Occipital lobe (tissue), 2 donors: Measurements from ENCODE around the gene KCNF1. TPM values are rescaled to one million over a fixed set of nuclear protein-coding genes. Genes with fewer than 3 reads are reported as not detected.

Experiments
- DNase-seq: peaks from one replicate; lab custom pipeline; 2025; lab: John Stamatoyannopoulos, UW
- total RNA-seq: library from RNA; depleted of rRNA; stranded (reverse); fragments of >200 nt; gene quantifications from one replicate; pipeline ENCODE4 v1.2.3, GENCODE V29; 2014

Gene KCNF1
- total RNA-seq, 1 donor from 2014 or later = 13.3 TPM

DNA sequence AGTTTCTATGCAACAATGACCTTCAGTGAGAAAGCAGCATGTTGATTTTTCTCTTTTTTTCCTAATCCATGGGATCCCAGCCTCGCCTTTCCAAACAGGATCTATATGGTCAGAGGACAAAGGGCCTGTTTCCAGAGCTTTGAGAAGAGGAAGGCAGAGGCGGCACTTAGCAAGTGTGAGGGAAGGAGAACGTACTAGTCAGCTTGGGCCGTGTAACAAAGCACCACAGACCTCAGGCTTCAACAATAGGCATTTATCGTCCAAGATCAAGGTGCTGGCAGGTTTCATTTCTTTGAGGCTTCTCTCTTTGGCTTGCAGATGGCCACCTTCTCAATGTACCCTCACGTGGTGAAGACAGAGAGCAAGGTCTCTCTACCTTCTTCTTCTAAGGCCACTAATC, 7.3 kb upstream of the KCNF1 start:
- DNase-seq = no peak

DNA sequence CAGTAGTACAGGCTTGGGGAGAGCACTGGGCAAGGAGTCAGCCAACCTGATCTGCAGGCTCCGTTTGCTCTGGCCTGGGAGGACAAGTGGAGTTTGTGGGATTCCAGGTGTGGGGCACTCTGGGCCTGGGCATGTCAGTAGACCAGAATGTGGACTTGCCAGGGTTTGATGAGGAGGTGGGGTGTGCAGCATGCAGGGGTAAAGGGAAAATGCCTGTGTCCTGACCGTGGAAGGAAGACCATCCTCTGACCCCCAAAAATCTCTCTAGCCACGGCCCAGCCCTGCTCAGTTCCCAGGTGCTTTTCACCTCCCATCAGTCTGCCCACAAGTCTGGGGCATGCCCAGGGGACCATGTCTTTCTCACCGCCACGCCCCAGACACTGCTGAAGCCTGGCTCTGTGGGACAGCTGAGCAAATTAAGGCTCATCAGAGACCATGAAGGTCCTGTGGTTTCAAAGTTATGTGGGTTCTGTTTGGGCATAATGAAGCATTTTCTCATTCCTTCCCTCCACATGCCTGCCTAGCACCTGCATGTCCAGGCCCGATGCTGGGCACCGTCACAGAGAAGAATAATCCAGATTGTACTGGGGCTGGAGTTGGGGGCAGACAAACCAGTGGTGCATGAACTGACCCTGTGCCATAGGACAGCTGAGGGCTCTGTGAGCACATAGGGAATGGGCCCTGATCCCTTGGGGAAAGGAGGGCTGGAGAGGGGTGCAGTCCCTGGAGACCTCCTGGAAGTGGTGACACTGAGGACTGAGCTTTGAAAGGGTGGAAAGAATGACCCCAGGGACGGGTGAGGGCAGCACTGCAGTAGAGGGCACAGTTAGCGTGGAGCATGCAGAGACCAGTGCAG, 6.5 kb upstream of the KCNF1 start:
- DNase-seq = no peak

GRCh38 chr2:10905862-10906143, 5.9 kb upstream of the KCNF1 start:
- DNase-seq = no peak

DNA sequence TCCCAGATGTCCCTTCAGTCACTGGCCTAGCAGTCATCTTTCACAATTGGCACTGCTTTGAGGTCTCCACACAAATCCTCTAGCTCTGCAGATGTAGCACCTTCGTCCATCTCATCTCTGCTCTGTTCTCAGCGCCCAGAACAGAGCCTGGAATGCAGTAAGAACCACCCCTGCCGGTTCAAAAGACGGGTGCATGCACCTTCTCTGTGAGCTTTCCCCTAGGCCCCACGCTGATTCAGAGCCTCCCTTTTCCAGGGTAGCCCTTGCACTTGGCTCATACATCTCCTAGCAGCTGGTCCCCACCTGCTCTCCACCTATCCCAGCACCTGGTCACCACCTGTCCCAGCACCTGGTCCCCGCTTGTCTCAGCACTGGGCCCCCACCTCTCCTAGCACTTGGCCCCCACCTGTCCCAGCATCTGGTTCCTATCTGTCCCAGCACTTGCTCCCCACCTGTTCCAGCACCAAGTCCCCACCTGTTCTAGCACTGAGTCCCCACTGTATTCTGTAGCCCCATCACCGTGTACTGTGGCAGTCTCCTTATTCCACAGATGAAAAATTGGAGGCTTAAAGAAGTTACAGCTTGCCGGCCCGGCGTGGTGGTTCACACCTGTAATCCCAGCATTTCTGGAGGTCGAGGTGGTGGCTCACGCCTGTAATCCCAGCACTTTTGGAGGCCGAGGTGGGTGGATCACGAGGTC, 4.7 kb upstream of the KCNF1 start:
- DNase-seq = no peak

GRCh38 chr2:10908195-10908594, 3.5 kb upstream of the KCNF1 start:
- DNase-seq = no peak

DNA sequence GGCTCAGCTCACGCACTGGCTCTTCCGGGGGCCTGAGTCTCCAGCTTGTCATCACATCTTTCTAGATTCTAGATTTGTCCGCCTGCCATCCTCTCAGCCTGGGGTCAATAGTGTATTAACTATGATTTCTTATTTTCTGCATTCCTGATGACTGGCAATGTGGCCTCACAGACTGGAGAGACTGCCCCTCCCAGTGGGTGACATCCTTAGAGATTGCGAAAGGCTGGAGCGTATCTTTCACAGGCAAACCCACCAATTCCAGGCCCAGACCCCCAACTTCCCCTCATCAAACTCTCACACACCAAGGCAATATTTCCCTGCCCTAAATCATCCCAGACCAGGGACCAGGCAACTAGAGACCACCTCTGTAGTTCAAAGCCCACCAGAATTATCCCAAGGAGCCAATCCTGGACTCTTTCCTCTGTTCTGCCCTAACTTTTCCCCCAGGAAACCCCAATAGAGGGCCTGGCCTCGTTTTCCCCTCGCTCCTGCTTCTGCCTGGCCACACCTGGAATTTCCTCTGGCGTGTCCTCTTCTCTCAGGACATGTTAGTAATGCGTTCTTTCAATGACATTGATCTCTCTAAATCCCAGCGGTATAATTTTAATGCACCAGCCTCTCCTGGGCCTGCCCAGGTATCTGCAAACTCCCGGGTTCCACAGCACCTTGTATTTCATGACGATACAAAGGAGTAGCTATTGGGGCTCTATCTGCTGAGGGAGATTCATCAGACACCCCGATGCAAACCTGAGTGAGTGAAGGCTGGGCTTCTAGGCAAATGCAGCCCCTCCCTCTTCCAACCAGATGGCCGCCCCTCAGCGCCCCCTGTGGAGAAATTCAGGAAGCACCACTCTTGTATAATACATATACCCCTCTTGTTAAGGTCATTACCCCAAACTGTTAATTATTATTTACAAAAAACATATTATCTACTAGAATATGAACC, 2.4 kb upstream of the KCNF1 start:
- DNase-seq = no peak

DNA sequence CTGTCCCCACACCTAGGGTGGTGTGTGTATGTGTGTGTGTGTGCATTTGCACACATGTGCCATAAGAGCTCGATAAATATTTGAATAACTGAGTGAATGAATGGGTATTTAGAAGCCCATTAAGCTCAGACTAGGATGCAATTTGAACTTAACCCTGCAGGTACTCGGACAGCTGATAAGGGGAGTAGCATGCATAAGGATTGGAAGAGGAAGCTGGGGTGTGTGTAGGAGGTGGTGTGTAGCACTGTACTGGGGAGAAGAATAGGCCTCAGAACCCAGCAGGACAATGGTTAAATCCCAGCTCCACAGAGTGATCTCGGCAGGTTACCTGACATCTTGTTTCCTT, 1.8 kb upstream of the KCNF1 start:
- DNase-seq = no peak

DNA sequence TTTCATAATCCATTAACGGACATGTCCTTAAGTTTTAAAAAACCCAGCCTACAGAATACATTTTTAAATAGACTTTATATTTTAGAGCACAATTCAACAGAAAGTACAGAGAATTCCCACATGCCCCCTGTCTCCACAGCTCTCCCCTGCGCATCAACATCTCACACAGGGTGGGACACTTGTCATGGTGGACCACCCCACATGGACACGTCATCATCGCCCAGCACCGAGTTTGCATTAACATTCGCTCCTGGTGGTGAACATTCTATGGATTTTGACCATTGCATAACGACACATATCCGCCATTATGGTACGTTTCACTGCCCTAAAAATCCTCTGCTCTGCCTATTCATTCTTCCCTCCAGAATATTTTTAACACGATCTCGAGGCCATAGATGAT, 1.1 kb upstream of the KCNF1 start:
- no peak for DNase-seq

GRCh38 chr2:10912076-10912731, 470 bp downstream of the KCNF1 start:
- no peak for DNase-seq

DNA sequence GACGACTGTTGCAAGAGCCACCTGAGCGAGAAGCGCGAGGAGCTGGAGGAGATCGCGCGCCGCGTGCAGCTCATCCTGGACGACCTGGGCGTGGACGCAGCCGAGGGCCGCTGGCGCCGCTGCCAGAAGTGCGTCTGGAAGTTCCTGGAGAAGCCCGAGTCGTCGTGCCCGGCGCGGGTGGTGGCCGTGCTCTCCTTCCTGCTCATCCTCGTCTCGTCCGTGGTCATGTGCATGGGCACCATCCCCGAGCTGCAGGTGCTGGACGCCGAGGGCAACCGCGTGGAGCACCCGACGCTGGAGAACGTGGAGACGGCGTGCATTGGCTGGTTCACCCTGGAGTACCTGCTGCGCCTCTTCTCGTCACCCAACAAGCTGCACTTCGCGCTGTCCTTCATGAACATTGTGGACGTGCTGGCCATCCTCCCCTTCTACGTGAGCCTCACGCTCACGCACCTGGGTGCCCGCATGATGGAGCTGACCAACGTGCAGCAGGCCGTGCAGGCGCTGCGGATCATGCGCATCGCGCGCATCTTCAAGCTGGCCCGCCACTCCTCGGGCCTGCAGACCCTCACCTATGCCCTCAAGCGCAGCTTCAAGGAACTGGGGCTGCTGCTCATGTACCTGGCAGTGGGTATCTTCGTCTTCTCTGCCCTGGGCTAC, 1.2 kb downstream of the KCNF1 start:
- no peak for DNase-seq

GRCh38 chr2:10913501-10914271, 2.0 kb downstream of the KCNF1 start:
- DNase-seq = no peak

- peak; percentile 50 for DNase-seq
Observed at GRCh38 chr2:10914272-10914693, 2.5 kb downstream of the KCNF1 start.

- DNase-seq = no peak
Observed at GRCh38 chr2:10915236-10915635, 3.5 kb downstream of the KCNF1 start.

- DNase-seq = no peak
Observed at GRCh38 chr2:10915731-10916276, 4.1 kb downstream of the KCNF1 start.

GRCh38 chr2:10916953-10917352, 5.2 kb downstream of the KCNF1 start:
- DNase-seq = no peak

GRCh38 chr2:10917927-10918326, 6.2 kb downstream of the KCNF1 start:
- DNase-seq = no peak

DNA sequence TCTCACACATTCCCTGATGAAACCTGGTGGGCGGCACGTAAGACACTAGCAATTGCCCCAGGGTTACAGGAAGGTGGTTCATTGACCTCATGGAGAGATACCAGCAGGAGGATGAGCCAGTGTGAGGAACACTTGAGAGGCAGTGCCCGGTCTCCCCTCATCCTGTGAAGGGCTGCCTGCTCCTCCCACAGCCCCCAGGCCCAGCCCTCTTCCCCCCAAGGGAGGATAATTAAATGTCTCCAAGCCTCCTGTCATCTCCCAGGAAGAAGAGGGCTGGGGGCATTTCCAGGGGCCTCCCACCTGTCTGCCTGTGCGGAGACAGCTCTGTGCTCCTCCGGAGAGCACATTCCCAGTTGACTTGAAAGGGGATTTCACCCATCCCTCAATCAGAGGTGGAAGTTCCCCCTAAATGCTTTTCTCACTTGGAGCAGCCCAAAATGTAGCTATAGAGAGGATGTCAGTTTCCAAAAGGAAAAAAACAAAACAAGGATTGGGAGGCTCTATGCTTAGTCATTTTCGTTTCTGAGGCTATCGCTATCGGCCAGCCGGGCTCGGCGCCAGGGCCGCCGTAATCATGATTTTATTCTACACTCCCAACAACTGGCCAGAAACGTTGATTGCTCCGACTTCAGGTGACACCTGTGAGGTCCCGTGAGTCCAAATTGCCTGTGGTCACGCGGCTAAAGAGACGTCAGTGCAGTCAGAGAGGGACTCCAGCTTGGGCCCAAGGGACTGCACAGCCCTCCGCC, 7.1 kb downstream of the KCNF1 start:
- DNase-seq = no peak

GRCh38 chr2:10919410-10919770, 7.7 kb downstream of the KCNF1 start:
- no peak for DNase-seq
